Colonic mucosa (tissue), 4 donors: ENCODE data around the gene COL23A1. TPM values are rescaled to one million over a fixed set of nuclear protein-coding genes. Genes with fewer than 3 reads are reported as not detected.

Experiments used
- DNase-seq: peaks from one replicate; pipeline ENCODE4 v3.0.0-alpha.2; 2020
- H3K27ac ChIP-seq: fragments of 200-600 bp; one replicate; pipeline ENCODE4 v1.8.0; 2021
- H3K27me3 ChIP-seq: fragments of 200-600 bp; one replicate; pipeline ENCODE4 v1.8.0; 2021
- H3K36me3 ChIP-seq: fragments of 200-600 bp; one replicate; pipeline ENCODE4 v1.8.0; 2021
- H3K4me1 ChIP-seq: fragments of 200-600 bp; one replicate; pipeline ENCODE4 v1.8.0; 2021; ENCODE audit warnings: mild to moderate bottlenecking
- H3K4me3 ChIP-seq: fragments of 200-600 bp; one replicate; pipeline ENCODE4 v1.8.0; 2021
- H3K9ac ChIP-seq, 2 donors: one replicate each; pipeline ENCODE4 v1.7.0; 2013; ENCODE audit warnings: control low read depth in 2 of 2, low read depth in 2 of 2, low read length in 2 of 2
- H3K9me3 ChIP-seq: fragments of 200-600 bp; one replicate; pipeline ENCODE4 v1.8.0; 2021
- CTCF ChIP-seq: fragments of 200-600 bp; IDR thresholded peaks from one replicate; pipeline ENCODE4 v1.8.0; 2022; ENCODE audit warnings: antibody characterized with exemption, mild to moderate bottlenecking
- intact Hi-C: fragments of 100-400 bp; cut with DNase I; formaldehyde crosslinking; loops from one replicate; pipeline ENCODE4 v1.14.1; 2022
- total RNA-seq, 2 donors: library from RNA; stranded (reverse); fragmentation: NEBNext Ultra II Directional in 1 of 2; extraction: Animal tissue kit (Norgen Biotek cat#: 25700) in 1 of 2; gene quantifications; one replicate each; pipeline ENCODE4 v1.2.1, GENCODE V29; 2021
- donor health status: healthy.
- donor health status: DM: no; HTN: no; CAD: no.
- donor health status: DM: no; HTN: no; CAD: no.

COL23A1 gene
- total RNA-seq, 2 donors from 2014 or later: 0.37 to 0.49 TPM

GRCh38 chr5:178193251-178193809, 396.9 kb downstream of the COL23A1 start:
- intact Hi-C loops: no loop called here
- H3K9me3 ChIP-seq: no peaks in the 10 kb centered on the region
- no peak for TF ChIP-seq CTCF

GRCh38 chr5:178192787-178193186, 397.4 kb downstream of the COL23A1 start:
- DNase-seq: no peak
- H3K4me1 ChIP-seq: no peaks in the 10 kb centered on the region
- intact Hi-C loops: no loop called here
- no peaks in the 10 kb centered on the region for H3K9me3 ChIP-seq
- H3K36me3 ChIP-seq: no peaks in the 10 kb centered on the region
- H3K27ac ChIP-seq: no peak overlapping the region
- no peak overlapping the region for H3K4me3 ChIP-seq
- no peaks in the 10 kb centered on the region for H3K27me3 ChIP-seq
- H3K9ac ChIP-seq: no peak overlapping the region
- no peak for TF ChIP-seq CTCF

More at GRCh38 chr5:178193251-178193809, 396.9 kb downstream of the COL23A1 start:
- Histone ChIP-seq H3K36me3 (no peaks in the 10 kb centered on the region), H3K27me3 (no peaks in the 10 kb centered on the region), H3K9ac (no peak overlapping the region), H3K4me3 (no peak overlapping the region), H3K4me1 (no peaks in the 10 kb centered on the region), H3K27ac (no peak overlapping the region)
- no peak for DNase-seq

GRCh38 chr5:178192244-178192643, 397.9 kb downstream of the COL23A1 start:
- DNase-seq: no peak
- Histone ChIP-seq H3K27me3 (no peaks in the 10 kb centered on the region), H3K4me1 (no peaks in the 10 kb centered on the region), H3K4me3 (no peak overlapping the region), H3K9me3 (no peaks in the 10 kb centered on the region), H3K36me3 (no peaks in the 10 kb centered on the region), H3K9ac (no peak overlapping the region), H3K27ac (no peak overlapping the region)
- intact Hi-C loops: no loop called here
- no peak for TF ChIP-seq CTCF

- no peak overlapping the region for H3K27ac ChIP-seq
Measured at GRCh38 chr5:178191661-178192060, 398.5 kb downstream of the COL23A1 start.

GRCh38 chr5:178189433-178189832, 400.8 kb downstream of the COL23A1 start:
- no peak for TF ChIP-seq CTCF
- Histone ChIP-seq H3K4me3 (no peak overlapping the region), H3K27ac (no peak overlapping the region), H3K36me3 (no peaks in the 10 kb centered on the region), H3K4me1 (no peaks in the 10 kb centered on the region), H3K27me3 (no peaks in the 10 kb centered on the region), H3K9me3 (no peaks in the 10 kb centered on the region), H3K9ac (no peak overlapping the region)
- intact Hi-C loops: no loop called here
- no peak for DNase-seq

More at GRCh38 chr5:178191661-178192060, 398.5 kb downstream of the COL23A1 start:
- Histone ChIP-seq H3K4me1 (no peaks in the 10 kb centered on the region), H3K9ac (no peak overlapping the region), H3K27me3 (no peaks in the 10 kb centered on the region), H3K4me3 (no peak overlapping the region), H3K9me3 (no peaks in the 10 kb centered on the region), H3K36me3 (no peaks in the 10 kb centered on the region)
- no peak for TF ChIP-seq CTCF
- intact Hi-C loops: no loop called here
- no peak for DNase-seq

Other genes starting within 250 kb of the COL23A1 start
- gene CLK4, start 36.7 kb upstream of the COL23A1 start, total RNA-seq: 10 to 100 TPM; 13.8 to 15.0 TPM
- gene ZNF354A, start 140.3 kb upstream of the COL23A1 start, total RNA-seq: 1 to 10 TPM; 6.2 to 7.4 TPM